ENCODE data around the gene SMOC2. TPM values are rescaled to one million over a fixed set of nuclear protein-coding genes. Genes with fewer than 3 reads are reported as not detected.
A peak's percentile ranks its signal among the peaks of the same experiment; 100 is the strongest.

Gene SMOC2
- total and polyA plus RNA-seq, 12 donors = 3.0 to 32.0 (median 10.5) TPM

DNA sequence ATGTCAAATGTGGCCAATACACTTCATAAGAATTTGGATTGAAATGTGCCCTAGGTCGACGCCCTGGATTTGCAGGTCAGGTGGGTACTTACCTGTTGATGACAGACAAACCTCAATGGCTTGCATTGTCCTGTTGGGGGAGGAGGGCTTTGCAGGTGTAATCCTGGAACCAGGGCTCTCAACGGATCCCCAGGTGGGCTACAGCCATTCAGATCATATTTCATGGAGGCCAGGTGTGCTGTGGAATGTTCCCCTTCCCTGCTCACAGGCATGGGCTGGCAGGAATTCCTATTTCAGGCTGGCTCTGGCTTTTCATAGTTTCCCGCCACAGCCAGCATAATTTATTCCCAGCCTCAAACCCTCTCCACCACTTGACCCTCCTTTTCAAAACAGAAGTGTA, 254.7 kb downstream of the SMOC2 start:
- intact Hi-C loops (cut with DNase I) = no loop called here
- Histone ChIP-seq H3K27ac (no peak overlapping the region), H3K4me3 (no peak overlapping the region), H3K27me3 (no peaks in the 10 kb centered on the region), H3K36me3 (replicated peaks in 1 of 2) (no peaks in the 10 kb centered on the region), H3K4me1 (replicated peaks in 1 of 2) (no peaks in the 10 kb centered on the region), H3K9me3 (replicated peaks in 1 of 3) (no peaks in the 10 kb centered on the region)
- peak in 1 of 7 donors; percentile 23 for DNase-seq
- TF ChIP-seq, protein P1, sequence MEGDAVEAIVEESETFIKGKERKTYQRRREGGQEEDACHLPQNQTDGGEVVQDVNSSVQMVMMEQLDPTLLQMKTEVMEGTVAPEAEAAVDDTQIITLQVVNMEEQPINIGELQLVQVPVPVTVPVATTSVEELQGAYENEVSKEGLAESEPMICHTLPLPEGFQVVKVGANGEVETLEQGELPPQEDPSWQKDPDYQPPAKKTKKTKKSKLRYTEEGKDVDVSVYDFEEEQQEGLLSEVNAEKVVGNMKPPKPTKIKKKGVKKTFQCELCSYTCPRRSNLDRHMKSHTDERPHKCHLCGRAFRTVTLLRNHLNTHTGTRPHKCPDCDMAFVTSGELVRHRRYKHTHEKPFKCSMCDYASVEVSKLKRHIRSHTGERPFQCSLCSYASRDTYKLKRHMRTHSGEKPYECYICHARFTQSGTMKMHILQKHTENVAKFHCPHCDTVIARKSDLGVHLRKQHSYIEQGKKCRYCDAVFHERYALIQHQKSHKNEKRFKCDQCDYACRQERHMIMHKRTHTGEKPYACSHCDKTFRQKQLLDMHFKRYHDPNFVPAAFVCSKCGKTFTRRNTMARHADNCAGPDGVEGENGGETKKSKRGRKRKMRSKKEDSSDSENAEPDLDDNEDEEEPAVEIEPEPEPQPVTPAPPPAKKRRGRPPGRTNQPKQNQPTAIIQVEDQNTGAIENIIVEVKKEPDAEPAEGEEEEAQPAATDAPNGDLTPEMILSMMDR (IDR thresholded peaks at IDR 0.05) = no peak
- TF ChIP-seq POLR2A (IDR thresholded peaks at IDR 0.05) = no peak
- WGBS, 4 donors = 73 to 91% (median 77%) methylated on average over 4 of the region's 4 CpGs

DNA sequence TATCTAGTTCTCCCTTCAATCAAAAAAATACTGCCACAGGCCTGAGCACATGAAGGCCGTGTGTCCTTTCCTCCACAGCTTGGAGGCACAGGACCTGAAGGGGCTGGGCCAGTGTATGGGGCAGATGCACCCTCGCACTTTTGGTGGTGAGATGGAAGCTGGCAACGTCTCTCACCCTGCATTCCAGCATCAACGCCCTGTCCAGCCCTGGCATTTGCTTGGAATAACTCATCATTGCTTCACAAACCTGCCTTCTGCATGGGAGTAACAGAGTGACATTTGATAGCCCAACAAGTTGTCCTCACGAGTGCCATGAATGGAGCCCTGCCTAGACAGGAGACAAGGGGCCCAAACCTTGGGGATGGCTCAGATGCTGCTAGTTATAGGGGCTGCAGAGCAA, 257.9 kb downstream of the SMOC2 start:
- H3K4me1 ChIP-seq (replicated peaks in 1 of 2) = no peaks in the 10 kb centered on the region
- no peaks in the 10 kb centered on the region for H3K36me3 ChIP-seq (replicated peaks in 1 of 2)
- H3K4me3 ChIP-seq = no peak overlapping the region
- no peak for DNase-seq
- H3K27me3 ChIP-seq = no peaks in the 10 kb centered on the region
- no peaks in the 10 kb centered on the region for H3K9me3 ChIP-seq (replicated peaks in 1 of 3)
- 61 to 70% (median 67%) methylated on average over 5 of the region's 5 CpGs for WGBS, 4 donors
- no peak overlapping the region for H3K27ac ChIP-seq
- no peak for TF ChIP-seq POLR2A (IDR thresholded peaks at IDR 0.05)
- TF ChIP-seq, protein P1 (IDR thresholded peaks at IDR 0.05) = no peak
- intact Hi-C loops (cut with DNase I) = no loop called here

DNA sequence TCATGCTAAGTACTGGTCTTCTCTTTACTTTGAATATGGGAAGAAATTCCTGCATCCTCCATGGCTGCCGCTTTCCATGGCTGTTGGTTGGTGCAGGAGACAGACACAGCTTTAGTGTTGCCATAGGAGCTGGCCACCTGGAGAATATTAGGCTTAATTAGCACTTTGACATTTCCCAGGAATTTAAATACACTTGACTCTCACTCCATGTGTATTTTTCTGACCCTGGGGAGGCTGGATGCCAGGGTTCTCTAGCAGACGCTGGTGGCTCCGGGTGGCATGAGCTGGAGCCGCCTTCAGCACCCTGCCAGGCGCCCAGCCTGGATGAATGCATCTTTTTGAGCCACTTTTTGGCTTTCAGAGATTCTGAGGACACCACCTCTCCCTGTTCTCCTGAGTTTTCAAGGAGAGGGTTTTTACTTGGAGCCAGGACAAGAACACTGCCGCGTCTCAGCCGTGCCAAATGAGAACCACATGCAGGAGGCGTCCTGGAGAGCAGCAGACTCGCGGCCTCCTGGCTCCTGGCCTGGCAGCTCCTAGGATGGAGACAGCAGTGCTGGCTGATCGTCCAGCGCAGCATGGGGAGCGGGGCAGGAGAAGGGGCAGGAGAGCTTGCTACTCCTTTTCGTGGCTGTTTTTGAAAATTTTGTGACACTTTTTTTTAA, 258.8 kb downstream of the SMOC2 start:
- no peaks in the 10 kb centered on the region for H3K9me3 ChIP-seq (replicated peaks in 1 of 3)
- no peaks in the 10 kb centered on the region for H3K4me1 ChIP-seq (replicated peaks in 1 of 2)
- H3K36me3 ChIP-seq (replicated peaks in 1 of 2) = no peaks in the 10 kb centered on the region
- no peak overlapping the region for H3K4me3 ChIP-seq
- DNase-seq = peak in 2 of 7 donors; percentile 19 to 42
- TF ChIP-seq, protein P1 (IDR thresholded peaks at IDR 0.05) = no peak
- TF ChIP-seq POLR2A (IDR thresholded peaks at IDR 0.05) = no peak
- H3K27ac ChIP-seq = no peak overlapping the region
- 69 to 79% (median 71%) methylated on average over 13 to 15 of the region's 15 CpGs for WGBS, 4 donors
- H3K27me3 ChIP-seq = no peaks in the 10 kb centered on the region
- intact Hi-C loops (cut with DNase I) = no loop called here

DNA sequence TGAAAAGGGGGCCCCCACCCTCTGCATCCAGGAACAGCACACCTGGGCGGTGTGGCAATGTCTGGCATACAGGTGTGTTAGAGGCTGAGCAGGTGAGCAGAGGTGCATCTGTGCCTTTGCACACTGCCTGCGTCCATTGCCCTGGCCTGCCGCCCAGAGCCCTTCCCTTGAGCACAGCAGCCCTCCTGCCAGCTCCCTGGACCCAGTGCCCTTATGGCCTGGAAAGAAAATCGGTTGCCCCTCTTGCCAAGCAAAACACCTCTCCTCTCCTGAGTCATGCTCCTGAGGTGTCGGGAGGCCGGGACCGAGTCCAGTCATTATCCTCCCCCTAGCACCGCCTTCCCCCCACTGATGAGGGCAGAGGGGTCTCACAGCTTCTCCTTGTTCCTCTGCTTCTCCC, 259.9 kb downstream of the SMOC2 start:
- Histone ChIP-seq H3K4me3 (no peak overlapping the region), H3K27me3 (no peaks in the 10 kb centered on the region), H3K36me3 (replicated peaks in 1 of 2) (no peaks in the 10 kb centered on the region), H3K27ac (no peak overlapping the region), H3K9me3 (replicated peaks in 1 of 3) (no peaks in the 10 kb centered on the region), H3K4me1 (replicated peaks in 1 of 2) (no peaks in the 10 kb centered on the region)
- no peak for TF ChIP-seq POLR2A (IDR thresholded peaks at IDR 0.05)
- TF ChIP-seq, protein P1 (IDR thresholded peaks at IDR 0.05) = no peak
- DNase-seq = peak in 1 of 7 donors; percentile 10
- WGBS, 4 donors = 84 to 91% (median 85%) methylated on average over 6 to 8 of the region's 8 CpGs
- intact Hi-C loops (cut with DNase I) = no loop called here
